OCI-LY1 (cell line): ENCODE data around the gene CYTH3.
"Not testable (repeated sequence)": the region's sequence is repeated elsewhere in the genome, so short reads cannot be mapped to it uniquely, and the experiment has no call there.

Experiments
- H2AFZ ChIP-seq: fragments of 200-600 bp; sonication (generic), shearing (Covaris generic); 2 replicates; pipeline ENCODE4 v1.6.0; 2014; ENCODE audit warnings: antibody characterized with exemption, mild to moderate bottlenecking, low read length
- H3F3A ChIP-seq: fragments of 200-600 bp; sonication (generic), shearing (Covaris generic); 2 replicates; pipeline ENCODE4 v1.6.0; 2014; ENCODE audit warnings: mild to moderate bottlenecking, antibody characterized with exemption, low read length, moderate library complexity; ENCODE audit not compliant: insufficient read depth
- H3K27ac ChIP-seq: fragments of 200-600 bp; sonication (generic); 2 replicates; pipeline ENCODE4 v1.5.1; 2014; ENCODE audit warnings: low read length, mixed run types, mild to moderate bottlenecking, low read depth; ENCODE audit not compliant: poor library complexity, severe bottlenecking
- H3K27me3 ChIP-seq: fragments of 200-600 bp; sonication (generic); 2 replicates; pipeline ENCODE4 v1.6.0; 2014; ENCODE audit warnings: antibody characterized with exemption, mild to moderate bottlenecking, low read length, moderate library complexity; ENCODE audit not compliant: insufficient read depth
- H3K36me3 ChIP-seq: fragments of 200-600 bp; sonication (generic); 2 replicates; pipeline ENCODE4 v1.6.1; 2014; ENCODE audit warnings: mild to moderate bottlenecking, antibody characterized with exemption, low read length, moderate library complexity, mixed read lengths; ENCODE audit not compliant: insufficient read depth
- H3K4me1 ChIP-seq: fragments of 200-600 bp; sonication (generic); 2 replicates; pipeline ENCODE4 v1.5.1; 2014; ENCODE audit warnings: mild to moderate bottlenecking, low read length, moderate library complexity; ENCODE audit not compliant: insufficient read depth, severe bottlenecking
- H3K4me2 ChIP-seq: fragments of 200-600 bp; sonication (generic), shearing (Covaris generic); 2 replicates; pipeline ENCODE4 v1.6.1; 2014; ENCODE audit warnings: low read length
- H3K4me3 ChIP-seq: fragments of 200-600 bp; sonication (generic); 2 replicates; pipeline ENCODE4 v1.5.1; 2014; ENCODE audit warnings: low read length, low read depth, mild to moderate bottlenecking, mixed read lengths; ENCODE audit not compliant: poor library complexity, severe bottlenecking
- H3K79me2 ChIP-seq: fragments of 200-600 bp; shearing (Covaris generic); 2 replicates; pipeline ENCODE4 v1.6.1; 2016; ENCODE audit warnings: mixed run types, low read length, mixed read lengths; ENCODE audit not compliant: insufficient read depth
- H3K9ac ChIP-seq: fragments of 200-600 bp; sonication (generic), shearing (Covaris generic); 2 replicates; pipeline ENCODE4 v1.6.1; 2014; ENCODE audit warnings: mild to moderate bottlenecking, low read length, mixed read lengths
- H3K9me2 ChIP-seq: fragments of 200-600 bp; sonication (generic), shearing (Covaris generic); 2 replicates; pipeline ENCODE4 v1.6.1; 2014; ENCODE audit warnings: low read depth, mild to moderate bottlenecking, low read length, mixed read lengths
- H3K9me3 ChIP-seq: fragments of 200-600 bp; shearing (Covaris generic); 2 replicates; pipeline ENCODE4 v1.6.1; 2014; ENCODE audit warnings: low read length, mixed read lengths
- H4K20me1 ChIP-seq: fragments of 200-600 bp; sonication (generic), shearing (Covaris generic); 2 replicates; pipeline ENCODE4 v1.6.0; 2016; ENCODE audit warnings: mild to moderate bottlenecking, low read length; ENCODE audit not compliant: insufficient read depth
- CTCF ChIP-seq: fragments of 200-600 bp; sonication (generic), shearing (Covaris generic); IDR thresholded peaks from 2 replicates; pipeline ENCODE4 v1.5.1; 2017; ENCODE audit warnings: mild to moderate bottlenecking, antibody characterized with exemption, low read length, moderate library complexity, mixed read lengths
- EZH2 ChIP-seq: fragments of 200-600 bp; sonication (generic), shearing (Covaris generic); IDR thresholded peaks from 2 replicates; pipeline ENCODE4 v1.8.0; 2017; ENCODE audit warnings: borderline replicate concordance, mixed run types, mild to moderate bottlenecking, antibody characterized with exemption, low read length, moderate library complexity, mixed read lengths

Gene CYTH3

GRCh38 chr7:6286486-6286885 is 14.1 kb upstream of the CYTH3 start:
- Histone ChIP-seq H3K27ac (no peak overlapping the region), H3K9me2 (no peaks in the 10 kb centered on the region), H3K4me3 (no peak overlapping the region), H3K79me2 (no peaks in the 10 kb centered on the region), H3F3A (no peaks in the 10 kb centered on the region), H3K27me3 (no peaks in the 10 kb centered on the region), H2AFZ (no peak overlapping the region), H4K20me1 (no peaks in the 10 kb centered on the region), H3K4me1 (no peaks in the 10 kb centered on the region), H3K9ac (no peak overlapping the region), H3K36me3 (no peaks in the 10 kb centered on the region), H3K4me2 (no peak overlapping the region), H3K9me3 (no peaks in the 10 kb centered on the region)
- TF ChIP-seq CTCF (no peak), EZH2 (no peak)

- Histone ChIP-seq H3K4me2 (no peak overlapping the region), H3K27ac (no peak overlapping the region)
- no peak for TF ChIP-seq EZH2
- TF ChIP-seq CTCF: no peak
Measured at GRCh38 chr7:6284461-6285360, 12.3 kb upstream of the CYTH3 start.

GRCh38 chr7:6284055-6284400 is 11.6 kb upstream of the CYTH3 start:
- H3K9ac ChIP-seq: no peak overlapping the region
- H3K4me3 ChIP-seq: no peak overlapping the region
- H3K9me3 ChIP-seq: no peaks in the 10 kb centered on the region
- H2AFZ ChIP-seq: no peak overlapping the region
- H3K79me2 ChIP-seq: no peaks in the 10 kb centered on the region
- no peaks in the 10 kb centered on the region for H3K36me3 ChIP-seq
- H3K4me1 ChIP-seq: no peaks in the 10 kb centered on the region
- H4K20me1 ChIP-seq: no peaks in the 10 kb centered on the region
- no peaks in the 10 kb centered on the region for H3K27me3 ChIP-seq
- no peaks in the 10 kb centered on the region for H3K9me2 ChIP-seq
- H3K27ac ChIP-seq: no peak overlapping the region
- no peak overlapping the region for H3K4me2 ChIP-seq
- H3F3A ChIP-seq: no peaks in the 10 kb centered on the region
- no peak for TF ChIP-seq CTCF
- no peak for TF ChIP-seq EZH2

More at GRCh38 chr7:6284461-6285360, 12.3 kb upstream of the CYTH3 start:
- Histone ChIP-seq H3K9me3 (no peaks in the 10 kb centered on the region), H4K20me1 (no peaks in the 10 kb centered on the region), H3K4me3 (no peak overlapping the region), H3K9ac (no peak overlapping the region), H3K36me3 (no peaks in the 10 kb centered on the region), H3K27me3 (no peaks in the 10 kb centered on the region), H3K9me2 (no peaks in the 10 kb centered on the region), H3F3A (no peaks in the 10 kb centered on the region), H3K4me1 (no peaks in the 10 kb centered on the region), H2AFZ (no peak overlapping the region), H3K79me2 (no peaks in the 10 kb centered on the region)

- H3K9me3 ChIP-seq, H3K36me3 ChIP-seq, H3K4me2 ChIP-seq, H3K79me2 ChIP-seq, H3K9me2 ChIP-seq, H2AFZ ChIP-seq, H3K27me3 ChIP-seq, H3K4me1 ChIP-seq, H3K4me3 ChIP-seq, H3K27ac ChIP-seq, H4K20me1 ChIP-seq, H3F3A ChIP-seq, H3K9ac ChIP-seq: not testable (repeated sequence)
Measured at GRCh38 chr7:6283391-6284054, 11.1 kb upstream of the CYTH3 start.
